Measurements from ENCODE around the gene PAPLN.

Gene PAPLN

DNA sequence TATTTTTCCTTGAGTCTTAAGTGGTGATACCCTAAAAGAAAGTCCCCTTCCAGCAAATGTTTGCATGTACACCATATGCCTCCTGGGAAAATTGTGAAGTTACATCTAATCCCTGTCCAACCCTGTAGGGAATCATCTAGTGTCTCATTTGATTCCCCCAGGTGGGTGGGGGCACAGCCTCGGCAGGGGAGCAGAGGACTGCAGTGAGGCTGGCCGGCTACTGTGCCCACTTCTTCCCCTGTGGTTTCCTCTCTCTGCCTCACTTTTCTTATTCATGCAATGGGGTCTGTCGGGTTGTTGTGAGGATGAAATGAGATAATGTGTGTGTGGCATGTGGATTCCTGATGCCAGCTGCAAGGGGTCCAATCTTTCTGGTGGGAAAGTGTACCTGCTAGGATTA is 6.0 kb downstream of the PAPLN start:
- H3K27ac ChIP-seq (replicated peaks): no peak overlapping the region
- no peak overlapping the region for H3K4me3 ChIP-seq (replicated peaks; ENCODE audit: insufficient read depth, low read length)
- peaks cover 3% of the 10 kb centered on the region for H3K27me3 ChIP-seq (ENCODE audit: insufficient read depth, poor library complexity, severe bottlenecking)
- TF ChIP-seq SPI1 (IDR thresholded peaks at IDR 0.05; ENCODE audit: borderline replicate concordance, low read depth): no peak
- TF ChIP-seq, protein P1, sequence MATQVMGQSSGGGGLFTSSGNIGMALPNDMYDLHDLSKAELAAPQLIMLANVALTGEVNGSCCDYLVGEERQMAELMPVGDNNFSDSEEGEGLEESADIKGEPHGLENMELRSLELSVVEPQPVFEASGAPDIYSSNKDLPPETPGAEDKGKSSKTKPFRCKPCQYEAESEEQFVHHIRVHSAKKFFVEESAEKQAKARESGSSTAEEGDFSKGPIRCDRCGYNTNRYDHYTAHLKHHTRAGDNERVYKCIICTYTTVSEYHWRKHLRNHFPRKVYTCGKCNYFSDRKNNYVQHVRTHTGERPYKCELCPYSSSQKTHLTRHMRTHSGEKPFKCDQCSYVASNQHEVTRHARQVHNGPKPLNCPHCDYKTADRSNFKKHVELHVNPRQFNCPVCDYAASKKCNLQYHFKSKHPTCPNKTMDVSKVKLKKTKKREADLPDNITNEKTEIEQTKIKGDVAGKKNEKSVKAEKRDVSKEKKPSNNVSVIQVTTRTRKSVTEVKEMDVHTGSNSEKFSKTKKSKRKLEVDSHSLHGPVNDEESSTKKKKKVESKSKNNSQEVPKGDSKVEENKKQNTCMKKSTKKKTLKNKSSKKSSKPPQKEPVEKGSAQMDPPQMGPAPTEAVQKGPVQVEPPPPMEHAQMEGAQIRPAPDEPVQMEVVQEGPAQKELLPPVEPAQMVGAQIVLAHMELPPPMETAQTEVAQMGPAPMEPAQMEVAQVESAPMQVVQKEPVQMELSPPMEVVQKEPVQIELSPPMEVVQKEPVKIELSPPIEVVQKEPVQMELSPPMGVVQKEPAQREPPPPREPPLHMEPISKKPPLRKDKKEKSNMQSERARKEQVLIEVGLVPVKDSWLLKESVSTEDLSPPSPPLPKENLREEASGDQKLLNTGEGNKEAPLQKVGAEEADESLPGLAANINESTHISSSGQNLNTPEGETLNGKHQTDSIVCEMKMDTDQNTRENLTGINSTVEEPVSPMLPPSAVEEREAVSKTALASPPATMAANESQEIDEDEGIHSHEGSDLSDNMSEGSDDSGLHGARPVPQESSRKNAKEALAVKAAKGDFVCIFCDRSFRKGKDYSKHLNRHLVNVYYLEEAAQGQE (IDR thresholded peaks at IDR 0.05; ENCODE audit: insufficient replicate concordance, low read depth): no peak
- TF ChIP-seq, protein P2, sequence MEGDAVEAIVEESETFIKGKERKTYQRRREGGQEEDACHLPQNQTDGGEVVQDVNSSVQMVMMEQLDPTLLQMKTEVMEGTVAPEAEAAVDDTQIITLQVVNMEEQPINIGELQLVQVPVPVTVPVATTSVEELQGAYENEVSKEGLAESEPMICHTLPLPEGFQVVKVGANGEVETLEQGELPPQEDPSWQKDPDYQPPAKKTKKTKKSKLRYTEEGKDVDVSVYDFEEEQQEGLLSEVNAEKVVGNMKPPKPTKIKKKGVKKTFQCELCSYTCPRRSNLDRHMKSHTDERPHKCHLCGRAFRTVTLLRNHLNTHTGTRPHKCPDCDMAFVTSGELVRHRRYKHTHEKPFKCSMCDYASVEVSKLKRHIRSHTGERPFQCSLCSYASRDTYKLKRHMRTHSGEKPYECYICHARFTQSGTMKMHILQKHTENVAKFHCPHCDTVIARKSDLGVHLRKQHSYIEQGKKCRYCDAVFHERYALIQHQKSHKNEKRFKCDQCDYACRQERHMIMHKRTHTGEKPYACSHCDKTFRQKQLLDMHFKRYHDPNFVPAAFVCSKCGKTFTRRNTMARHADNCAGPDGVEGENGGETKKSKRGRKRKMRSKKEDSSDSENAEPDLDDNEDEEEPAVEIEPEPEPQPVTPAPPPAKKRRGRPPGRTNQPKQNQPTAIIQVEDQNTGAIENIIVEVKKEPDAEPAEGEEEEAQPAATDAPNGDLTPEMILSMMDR (IDR thresholded peaks at IDR 0.05; ENCODE audit: insufficient read depth, low read length): no peak
- TF ChIP-seq POLR2AphosphoS5 (IDR thresholded peaks at IDR 0.05; ENCODE audit: low read depth): no peak
- no peak for TF ChIP-seq GABPA (IDR thresholded peaks at IDR 0.05; ENCODE audit: low read depth)
- no peak for DNase-seq (ENCODE audit: low read depth in 1 of 2, low spot score in 1 of 2)

DNA sequence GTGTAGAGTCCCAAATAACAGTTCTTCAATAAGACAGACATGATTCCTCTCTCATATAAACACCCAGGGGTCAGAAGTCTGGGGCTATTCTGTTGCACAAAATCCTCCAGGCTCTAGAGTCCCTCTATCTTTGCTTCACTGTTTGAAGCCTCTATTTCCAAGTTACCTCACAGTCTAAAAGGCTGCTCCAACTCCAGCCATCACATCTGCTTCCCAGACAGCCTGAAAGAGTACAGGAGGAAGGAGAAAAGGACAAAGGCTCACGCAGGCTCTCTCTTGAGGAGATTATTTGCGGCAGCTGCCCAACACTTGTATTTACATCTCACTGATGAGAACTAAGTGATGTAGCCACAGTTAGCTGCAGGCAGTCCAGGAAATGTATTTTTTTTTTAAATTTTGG is 6.4 kb downstream of the PAPLN start:
- peaks cover 3% of the 10 kb centered on the region for H3K27me3 ChIP-seq (ENCODE audit: insufficient read depth, poor library complexity, severe bottlenecking)
- H3K4me3 ChIP-seq (replicated peaks; ENCODE audit: insufficient read depth, low read length): no peak overlapping the region
- H3K27ac ChIP-seq (replicated peaks): no peak overlapping the region
- TF ChIP-seq, protein P2 (IDR thresholded peaks at IDR 0.05; ENCODE audit: insufficient read depth, low read length): no peak
- TF ChIP-seq POLR2AphosphoS5 (IDR thresholded peaks at IDR 0.05; ENCODE audit: low read depth): no peak
- no peak for TF ChIP-seq SPI1 (IDR thresholded peaks at IDR 0.05; ENCODE audit: borderline replicate concordance, low read depth)
- TF ChIP-seq GABPA (IDR thresholded peaks at IDR 0.05; ENCODE audit: low read depth): no peak
- TF ChIP-seq, protein P1 (IDR thresholded peaks at IDR 0.05; ENCODE audit: insufficient replicate concordance, low read depth): no peak
- DNase-seq (ENCODE audit: low read depth in 1 of 2, low spot score in 1 of 2): no peak

DNA sequence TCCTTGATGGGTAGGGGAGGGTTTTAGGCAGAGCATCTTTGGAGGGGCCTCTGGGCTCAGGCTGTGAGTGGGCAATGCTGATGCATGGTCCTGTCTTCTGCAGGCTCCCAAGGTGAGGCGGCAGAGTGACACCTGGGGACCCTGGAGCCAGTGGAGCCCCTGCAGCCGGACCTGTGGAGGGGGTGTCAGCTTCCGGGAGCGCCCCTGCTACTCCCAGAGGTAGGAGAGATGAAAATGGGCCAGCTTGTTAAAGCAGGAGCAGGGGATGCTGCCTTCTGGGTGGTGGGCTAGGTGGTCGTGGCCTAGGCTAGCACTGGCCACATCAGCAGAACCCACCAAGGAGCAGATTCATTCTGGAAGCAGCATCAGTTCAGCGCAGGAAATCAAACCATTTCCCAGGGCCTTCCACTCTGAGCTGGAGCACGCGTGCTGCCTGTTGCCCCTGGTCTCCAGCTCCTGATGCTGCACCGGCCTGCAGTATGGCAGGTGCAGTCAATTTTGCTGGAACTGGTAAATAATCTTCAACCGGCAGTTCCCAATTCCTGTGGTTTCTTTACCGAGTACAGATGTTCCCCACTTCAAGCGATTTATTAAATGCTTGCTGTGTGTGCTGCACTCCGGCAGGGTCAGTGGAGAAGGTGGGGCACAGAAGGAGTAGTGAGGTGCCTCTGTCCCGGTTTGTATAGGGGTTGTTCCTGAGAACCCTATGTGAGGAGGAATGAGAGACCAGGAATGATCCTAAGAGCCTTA is 7.4 kb downstream of the PAPLN start:
- H3K27me3 ChIP-seq (ENCODE audit: insufficient read depth, poor library complexity, severe bottlenecking): no peaks in the 10 kb centered on the region
- no peak overlapping the region for H3K27ac ChIP-seq (replicated peaks)
- no peak overlapping the region for H3K4me3 ChIP-seq (replicated peaks; ENCODE audit: insufficient read depth, low read length)
- DNase-seq (ENCODE audit: low read depth in 1 of 2, low spot score in 1 of 2): no peak
- TF ChIP-seq, protein P2 (IDR thresholded peaks at IDR 0.05; ENCODE audit: insufficient read depth, low read length): no peak
- TF ChIP-seq GABPA (IDR thresholded peaks at IDR 0.05; ENCODE audit: low read depth) (no peak), SPI1 (IDR thresholded peaks at IDR 0.05; ENCODE audit: borderline replicate concordance, low read depth) (no peak), POLR2AphosphoS5 (IDR thresholded peaks at IDR 0.05; ENCODE audit: low read depth) (no peak)
- TF ChIP-seq, protein P1 (IDR thresholded peaks at IDR 0.05; ENCODE audit: insufficient replicate concordance, low read depth): no peak

Data from HL-60 (cell line).